Right lung (tissue), 10 donors: ENCODE results near the gene STRAP. TPM values are rescaled to one million over a fixed set of nuclear protein-coding genes. Genes with fewer than 3 reads are reported as not detected.
A peak's percentile ranks its signal among the peaks of the same experiment; 100 is the strongest.

Source experiments
- DNase-seq, 2 donors: peaks; one replicate each; pipeline ENCODE4 v3.0.0-alpha.2; 2013
- long read RNA-seq, 8 donors: transcript quantifications; one replicate each; lab custom pipeline, GENCODE V29; 2026
- polyA plus RNA-seq, 5 donors: library from polyadenylated mRNA; unstranded; fragments of 120-200 nt; gene quantifications; one replicate each; pipeline versions ENCODE4 v1.2.1 to v1.2.3, GENCODE V29; 2013; ENCODE audit warnings: inconsistent platforms in 1 of 5, low replicate concordance in 1 of 5; ENCODE audit not compliant: insufficient read length in 5 of 5, insufficient read depth in 1 of 5

Gene STRAP, protein sequence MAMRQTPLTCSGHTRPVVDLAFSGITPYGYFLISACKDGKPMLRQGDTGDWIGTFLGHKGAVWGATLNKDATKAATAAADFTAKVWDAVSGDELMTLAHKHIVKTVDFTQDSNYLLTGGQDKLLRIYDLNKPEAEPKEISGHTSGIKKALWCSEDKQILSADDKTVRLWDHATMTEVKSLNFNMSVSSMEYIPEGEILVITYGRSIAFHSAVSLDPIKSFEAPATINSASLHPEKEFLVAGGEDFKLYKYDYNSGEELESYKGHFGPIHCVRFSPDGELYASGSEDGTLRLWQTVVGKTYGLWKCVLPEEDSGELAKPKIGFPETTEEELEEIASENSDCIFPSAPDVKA
- polyA plus RNA-seq = 100 to 1,000 TPM; 125 to 146 (median 131) TPM
- long read RNA-seq, donor 1, transcript STRAP-202 (10 exons, 1,866 nt) = major isoform, 51 of 71 reads
- long read RNA-seq, donor 1, partial matches to known transcripts = 15 of 71 reads
- long read RNA-seq, donor 1, other reads (novel, unspliced or antisense) = 0 of 71 reads
- long read RNA-seq, donor 2, transcript STRAP-202 (10 exons, 1,866 nt) = major isoform, 29 of 33 reads
- long read RNA-seq, donor 2, partial matches to known transcripts = 0 of 33 reads
- long read RNA-seq, donor 2, other reads (novel, unspliced or antisense) = 0 of 33 reads
- long read RNA-seq, donor 3, transcript STRAP-202 (10 exons, 1,866 nt) = major isoform, 41 of 71 reads
- long read RNA-seq, donor 3, partial matches to known transcripts = 26 of 71 reads
- long read RNA-seq, donor 3, other reads (novel, unspliced or antisense) = 0 of 71 reads
- long read RNA-seq, donor 4, transcript STRAP-202 (10 exons, 1,866 nt) = major isoform, 37 of 56 reads
- long read RNA-seq, donor 4, transcript STRAP-206 (9 exons, 1,698 nt) = minor isoform, 5 of 56 reads
- long read RNA-seq, donor 4, partial matches to known transcripts = 12 of 56 reads
- long read RNA-seq, donor 4, other reads (novel, unspliced or antisense) = 0 of 56 reads
- long read RNA-seq, donor 5, transcript STRAP-202 (10 exons, 1,866 nt) = major isoform, 44 of 69 reads
- long read RNA-seq, donor 5, partial matches to known transcripts = 21 of 69 reads
- long read RNA-seq, donor 5, other reads (novel, unspliced or antisense) = 0 of 69 reads
- long read RNA-seq, donor 6, transcript STRAP-206 (9 exons, 1,698 nt) = minor isoform, 6 of 72 reads
- long read RNA-seq, donor 6, transcript STRAP-202 (10 exons, 1,866 nt) = major isoform, 52 of 72 reads
- long read RNA-seq, donor 6, partial matches to known transcripts = 13 of 72 reads
- long read RNA-seq, donor 6, other reads (novel, unspliced or antisense) = 0 of 72 reads
- long read RNA-seq, donor 7, transcript STRAP-202 (10 exons, 1,866 nt) = major isoform, 34 of 36 reads
- long read RNA-seq, donor 7, partial matches to known transcripts = 0 of 36 reads
- long read RNA-seq, donor 7, other reads (novel, unspliced or antisense) = 0 of 36 reads
- long read RNA-seq, donor 8, transcript STRAP-202 (10 exons, 1,866 nt) = major isoform, 20 of 34 reads
- long read RNA-seq, donor 8, partial matches to known transcripts = 14 of 34 reads
- long read RNA-seq, donor 8, other reads (novel, unspliced or antisense) = 0 of 34 reads

DNA sequence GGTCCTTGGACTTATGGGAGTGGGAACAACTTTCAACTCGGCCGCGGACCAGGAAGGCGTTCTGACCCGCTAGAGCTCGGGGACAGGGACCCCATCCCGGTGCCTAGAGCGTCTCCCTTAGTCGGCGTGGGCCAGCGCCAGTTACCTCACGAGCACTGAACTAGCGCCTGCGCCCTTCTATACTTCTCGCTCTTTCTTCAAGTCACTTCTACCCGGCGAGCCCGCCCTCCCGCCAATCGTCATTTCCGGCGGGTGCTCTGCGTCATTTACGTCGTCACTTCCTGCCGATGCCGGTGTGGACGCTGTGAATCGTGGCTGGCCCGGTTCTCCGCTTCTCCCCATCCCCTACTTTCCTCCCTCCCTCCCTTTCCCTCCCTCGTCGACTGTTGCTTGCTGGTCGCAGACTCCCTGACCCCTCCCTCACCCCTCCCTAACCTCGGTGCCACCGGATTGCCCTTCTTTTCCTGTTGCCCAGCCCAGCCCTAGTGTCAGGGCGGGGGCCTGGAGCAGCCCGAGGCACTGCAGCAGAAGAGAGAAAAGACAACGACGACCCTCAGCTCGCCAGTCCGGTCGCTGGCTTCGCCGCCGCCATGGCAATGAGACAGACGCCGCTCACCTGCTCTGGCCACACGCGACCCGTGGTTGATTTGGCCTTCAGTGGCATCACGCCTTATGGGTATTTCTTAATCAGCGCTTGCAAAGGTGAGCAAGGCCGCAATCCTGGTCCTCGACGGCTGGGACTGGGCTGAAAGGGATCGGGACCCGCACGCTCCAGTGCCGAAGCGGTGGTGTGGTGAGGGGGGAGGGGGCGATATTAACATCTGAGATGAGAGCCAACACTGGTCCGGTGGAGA lies at the start of gene STRAP:
Gene STRAP, plus strand, starts transcription at position 270 of the 854 bp plus-strand sequence. Its CDS starts 321 bp downstream, at position 591.
- DNase-seq = peak; percentile 95 to 96

DNA sequence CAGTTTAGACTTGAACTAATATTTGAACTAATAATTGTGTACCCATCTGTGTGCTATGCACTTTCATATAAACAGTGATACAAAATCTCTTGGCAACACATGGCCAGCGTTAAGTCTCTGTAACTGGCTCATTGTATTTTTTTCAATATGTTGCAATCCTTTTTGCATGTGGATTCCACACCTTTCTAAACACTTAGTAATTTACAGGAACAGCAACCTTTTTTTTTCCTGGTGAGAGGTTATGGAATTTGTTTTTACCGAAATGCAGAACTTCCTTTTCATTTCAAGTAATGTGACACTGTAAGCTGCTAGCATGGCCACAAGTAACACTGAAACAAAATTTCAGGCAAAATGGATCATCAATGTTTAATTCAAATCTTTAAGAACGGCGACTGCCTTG lies 47.6 kb upstream of the STRAP start:
- no peak for DNase-seq

DNA sequence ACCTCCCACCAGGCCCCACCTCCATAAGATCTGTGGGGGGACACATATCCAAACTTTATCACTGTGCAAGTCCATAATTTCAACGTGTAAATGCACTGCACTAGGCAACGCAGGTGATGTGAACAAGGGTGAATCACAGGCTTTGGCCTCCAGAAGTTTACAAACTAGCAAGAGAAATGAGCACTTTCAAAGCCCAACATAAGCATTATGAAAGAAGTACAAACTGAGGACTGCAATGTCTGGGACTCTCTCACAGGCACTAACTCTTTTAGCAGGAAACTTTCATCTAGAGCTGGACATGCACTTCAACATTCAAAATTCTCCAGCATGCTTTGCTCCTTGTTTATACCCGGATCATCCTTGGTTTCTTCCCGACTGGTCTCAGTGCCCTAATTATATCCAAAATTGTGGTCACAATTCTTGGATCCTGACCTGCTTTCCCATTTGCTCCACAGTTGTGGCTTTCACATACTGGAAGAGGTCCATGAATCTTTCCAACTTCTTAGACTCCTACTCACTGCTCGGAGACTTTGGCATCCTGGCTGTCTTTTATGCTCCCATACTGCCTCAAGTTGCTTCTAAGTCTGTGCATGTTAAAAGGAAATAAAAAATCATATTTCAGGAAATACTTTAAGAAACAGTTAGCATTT lies 44.9 kb upstream of the STRAP start:
- DNase-seq = no peak

DNA sequence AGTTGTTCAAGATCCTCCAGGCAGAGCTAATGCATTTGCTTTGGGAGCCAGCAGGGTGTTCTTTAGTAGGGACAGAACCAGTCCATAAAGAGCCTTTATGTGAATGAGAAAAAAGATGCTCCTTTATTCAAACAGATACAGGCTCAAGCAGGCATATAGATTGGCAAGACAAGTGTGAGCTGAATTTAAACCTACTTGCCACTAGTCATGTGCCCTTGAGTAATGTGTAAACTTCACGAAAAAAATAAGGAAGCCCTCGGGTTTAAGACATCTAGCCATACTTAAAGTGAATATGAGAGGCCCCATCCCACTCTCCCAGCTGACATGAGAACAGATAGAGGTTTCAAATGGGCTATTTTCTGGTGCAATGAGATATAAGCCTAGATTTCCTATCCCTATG lies 43.1 kb upstream of the STRAP start:
- DNase-seq = no peak

DNA sequence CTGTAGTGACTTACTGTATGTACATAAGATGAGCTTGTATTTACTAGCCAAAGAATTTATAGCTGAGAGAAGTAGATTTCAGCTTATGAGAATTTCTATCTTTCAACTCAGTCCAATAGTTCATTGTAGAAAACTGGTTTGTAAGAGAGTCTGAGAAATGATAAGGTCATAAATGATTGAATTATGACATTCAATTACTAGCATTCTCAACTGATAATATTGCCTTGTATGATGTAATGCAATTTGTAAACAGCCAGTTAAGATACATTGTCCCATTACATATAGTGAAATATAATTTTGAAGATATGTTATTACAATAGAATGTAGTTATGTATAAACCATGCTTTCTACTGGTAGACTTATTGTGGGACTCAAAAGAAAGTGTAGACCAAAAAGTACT lies 42.5 kb upstream of the STRAP start:
- no peak for DNase-seq

DNA sequence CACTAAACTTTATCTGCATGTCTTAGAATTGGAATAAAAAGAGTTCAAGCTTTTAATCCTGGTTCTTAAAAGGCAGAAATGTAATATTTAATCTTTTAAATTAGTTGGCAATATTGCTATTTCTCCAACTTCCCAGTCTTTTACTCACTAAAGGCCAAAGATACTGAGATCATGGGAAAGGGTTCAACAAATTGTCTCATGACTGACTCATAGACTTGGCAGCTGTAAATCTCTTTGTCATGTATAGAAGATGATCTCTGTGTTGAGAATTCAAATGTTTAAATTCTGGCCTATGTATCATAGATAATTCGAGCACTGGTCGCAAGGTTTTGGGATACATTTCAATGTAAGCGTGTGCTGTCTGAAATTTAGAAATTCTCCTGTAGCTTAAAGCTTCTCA lies 40.1 kb upstream of the STRAP start:
- no peak for DNase-seq

DNA sequence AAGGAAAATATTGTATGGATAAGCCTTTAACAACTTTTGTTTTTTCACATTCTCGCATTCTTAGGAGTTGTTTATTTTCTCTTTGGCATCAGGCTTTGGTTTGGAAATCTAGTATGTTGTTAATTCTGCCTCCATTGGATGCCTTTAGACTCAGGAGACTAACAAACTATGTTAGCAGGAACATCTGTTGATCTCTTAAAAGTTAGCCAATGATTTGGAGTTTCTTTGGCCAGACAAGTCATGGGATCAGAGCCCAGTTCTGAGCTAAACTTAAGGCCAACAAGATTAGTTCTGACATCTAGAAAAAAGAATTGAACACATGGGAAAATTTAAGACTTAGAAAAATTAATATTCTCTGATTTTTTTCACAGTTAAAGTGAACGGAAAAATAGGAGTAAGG lies 35.3 kb upstream of the STRAP start:
- DNase-seq = peak in 1 of 2 donors; percentile 26

DNA sequence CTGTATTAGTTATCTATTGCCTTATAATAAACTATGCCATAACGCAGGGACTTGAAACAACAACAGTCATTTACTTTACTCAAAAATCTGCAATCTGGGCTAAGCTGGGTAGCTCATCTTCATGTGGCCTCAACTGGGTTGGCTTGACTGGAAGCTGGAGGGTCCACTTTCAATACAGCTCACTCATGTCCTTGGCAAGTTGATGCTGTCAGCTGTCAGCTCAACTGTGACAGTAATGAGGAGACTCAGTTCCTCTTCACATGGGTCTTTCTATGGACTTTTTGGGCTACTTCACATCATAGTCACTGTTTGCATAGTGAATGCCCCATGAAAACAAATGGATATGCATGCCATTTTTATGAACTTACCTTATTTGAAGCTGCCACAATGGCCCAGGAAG lies 33.6 kb upstream of the STRAP start:
- DNase-seq = no peak

DNA sequence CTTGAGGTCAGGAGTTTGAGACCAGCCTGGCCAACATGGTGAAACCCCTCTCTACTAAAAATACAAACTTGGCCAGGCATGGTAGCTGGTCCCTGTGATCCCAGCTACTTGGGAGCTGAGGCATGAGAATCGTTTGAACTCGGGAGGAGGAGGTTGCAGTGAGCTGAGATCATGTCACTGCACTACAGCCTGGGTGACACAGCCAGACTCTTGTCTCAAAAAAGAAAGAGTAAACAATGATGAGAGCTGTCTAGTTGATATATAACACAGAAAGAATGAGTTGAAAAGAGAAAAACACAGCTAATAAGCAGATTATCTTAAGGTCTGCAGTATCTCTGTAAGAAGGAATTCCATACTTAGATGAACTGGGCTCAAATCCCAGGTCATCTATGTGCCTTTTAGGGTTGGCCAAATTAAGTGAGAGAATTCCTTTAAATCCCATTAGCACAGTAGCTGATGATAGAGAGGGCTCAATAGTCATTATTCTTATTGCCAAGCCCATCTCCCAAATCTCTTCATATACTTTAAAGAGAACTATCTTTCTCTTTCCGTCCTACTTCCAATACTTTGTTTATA lies 31.1 kb upstream of the STRAP start:
- DNase-seq = peak; percentile 25 to 32

DNA sequence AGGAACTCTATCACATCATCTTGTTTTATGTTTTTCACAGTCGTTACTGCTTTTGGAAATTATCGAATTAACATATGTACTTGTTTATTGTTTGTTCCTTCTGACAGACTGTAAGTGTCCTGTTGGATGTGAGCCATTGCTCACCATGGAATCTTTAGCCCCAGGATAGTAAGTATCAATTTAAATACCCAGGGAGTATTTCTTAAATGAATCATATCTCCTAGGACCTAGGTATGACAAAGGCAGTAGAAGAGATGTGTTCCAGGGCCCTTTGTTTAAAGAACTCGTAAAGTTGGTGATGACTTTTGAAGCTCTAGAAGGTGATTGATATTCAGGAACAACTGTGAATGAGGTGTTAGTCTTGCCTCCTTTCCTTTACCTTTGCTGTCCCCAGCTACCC lies 30.3 kb upstream of the STRAP start:
- no peak for DNase-seq

DNA sequence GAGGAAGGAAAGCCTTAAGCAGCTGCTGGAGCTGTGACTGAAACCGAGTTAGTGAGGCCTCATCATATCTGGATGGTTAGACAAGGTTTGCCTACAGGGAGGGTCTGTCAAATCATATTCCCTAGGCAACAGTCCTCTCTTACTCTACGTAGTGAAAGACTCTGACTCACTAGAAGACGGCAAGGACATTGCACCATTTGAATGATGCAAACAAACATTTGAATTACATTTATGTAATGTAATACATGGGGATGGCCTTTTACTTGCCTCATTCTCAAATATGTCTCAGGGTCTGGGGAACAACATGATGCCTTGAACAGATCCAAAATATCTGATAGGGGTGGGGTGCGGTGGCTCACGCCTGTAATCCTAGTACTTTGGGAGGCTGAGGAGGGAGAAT lies 29.8 kb upstream of the STRAP start:
- DNase-seq = no peak

DNA sequence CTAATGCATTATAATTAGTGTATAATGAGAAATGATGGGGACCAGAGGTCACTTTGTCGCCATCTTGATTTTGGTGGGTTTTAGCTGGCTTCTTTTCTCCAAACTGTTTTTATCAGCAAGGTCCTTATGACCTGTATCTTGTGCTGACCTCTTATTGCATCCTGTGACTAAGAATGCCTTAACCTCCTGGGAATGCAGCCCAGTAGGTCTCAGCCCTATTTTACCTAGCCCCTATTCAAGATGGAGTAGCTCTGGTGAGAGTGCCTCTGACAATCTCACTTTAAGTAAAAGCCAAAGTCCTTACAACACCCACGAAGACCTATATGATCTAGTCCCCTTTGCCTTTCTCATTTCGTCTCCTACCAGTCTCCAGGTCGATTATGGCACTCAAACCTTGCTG lies 28.3 kb upstream of the STRAP start:
- DNase-seq = no peak

DNA sequence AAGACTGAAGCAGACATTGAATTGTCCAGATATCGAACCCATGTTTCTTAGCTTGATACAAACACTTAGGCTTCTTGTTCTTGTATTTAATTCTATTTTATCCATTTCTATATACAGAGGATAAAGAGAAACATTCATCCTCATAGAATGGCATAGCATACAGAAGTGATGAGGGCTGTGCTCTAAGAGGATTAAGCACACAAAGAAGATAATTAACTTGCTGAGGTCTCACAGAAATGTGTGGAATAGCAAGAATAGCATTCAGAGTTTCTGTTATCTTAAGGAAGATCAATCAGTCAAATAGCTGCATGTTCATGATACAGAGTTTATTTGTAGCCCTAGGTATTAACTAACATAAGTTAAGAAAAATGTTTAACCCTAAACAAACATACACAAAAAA lies 27.3 kb upstream of the STRAP start:
- DNase-seq = no peak

DNA sequence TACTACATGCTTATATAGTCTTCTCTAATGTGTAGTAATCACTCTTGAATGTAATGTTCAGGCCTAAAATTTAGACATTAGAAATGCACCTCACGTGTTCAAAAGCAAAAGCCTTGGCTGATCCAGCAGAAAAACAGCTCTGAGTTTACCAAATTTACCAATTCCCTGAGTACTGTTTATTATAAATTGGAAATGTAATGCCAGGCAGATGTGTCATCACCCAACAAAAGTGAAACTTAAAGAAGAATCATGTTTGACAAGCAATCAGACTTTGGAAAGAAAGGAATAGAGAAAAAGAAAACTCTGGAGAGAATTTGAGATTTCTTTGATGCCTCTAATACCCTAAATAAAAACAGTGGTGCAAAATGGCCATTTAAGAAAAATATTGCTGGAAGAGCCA lies 26.5 kb upstream of the STRAP start:
- DNase-seq = no peak

DNA sequence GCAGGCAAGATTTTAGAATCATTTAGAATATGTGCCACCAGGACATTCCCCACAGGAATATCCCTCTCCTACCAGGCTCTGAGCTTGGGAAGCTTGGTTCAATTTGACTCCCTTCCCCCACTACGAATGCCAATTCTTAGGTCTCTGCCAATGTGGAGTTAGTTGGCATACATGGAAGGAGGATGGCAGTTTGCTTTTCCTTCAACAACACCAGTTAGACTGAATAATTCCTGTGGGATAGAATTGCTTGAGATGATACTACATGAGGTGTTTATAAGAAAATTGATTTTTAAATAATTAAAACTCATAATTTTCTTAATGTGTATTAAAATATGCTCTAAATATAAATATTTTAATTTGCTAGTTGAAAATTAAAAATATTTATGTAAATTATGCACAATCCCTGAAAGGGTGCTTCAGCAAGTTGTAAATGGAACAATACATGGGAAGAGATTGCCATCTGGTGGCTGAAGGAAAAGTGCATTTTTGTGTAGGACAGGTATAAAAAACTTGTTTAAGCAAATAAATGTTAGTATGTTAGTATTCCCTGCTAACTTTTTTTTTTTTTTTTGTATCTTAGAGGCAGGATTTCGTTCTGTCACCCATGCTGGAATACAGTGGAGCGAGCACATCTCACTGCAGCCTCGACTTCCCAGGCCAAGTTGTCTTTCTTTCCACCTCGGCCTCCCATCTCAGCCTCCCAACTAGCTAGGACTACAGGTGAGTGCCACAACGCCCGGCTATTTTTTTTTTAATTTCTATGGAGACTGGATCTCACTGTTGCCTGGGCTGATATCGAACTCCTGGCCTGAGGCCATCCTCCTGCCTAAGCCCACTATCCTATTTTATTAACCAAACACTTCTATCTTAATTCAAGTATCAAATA lies 25.8 kb upstream of the STRAP start:
- DNase-seq = peak in 1 of 2 donors; percentile 46

DNA sequence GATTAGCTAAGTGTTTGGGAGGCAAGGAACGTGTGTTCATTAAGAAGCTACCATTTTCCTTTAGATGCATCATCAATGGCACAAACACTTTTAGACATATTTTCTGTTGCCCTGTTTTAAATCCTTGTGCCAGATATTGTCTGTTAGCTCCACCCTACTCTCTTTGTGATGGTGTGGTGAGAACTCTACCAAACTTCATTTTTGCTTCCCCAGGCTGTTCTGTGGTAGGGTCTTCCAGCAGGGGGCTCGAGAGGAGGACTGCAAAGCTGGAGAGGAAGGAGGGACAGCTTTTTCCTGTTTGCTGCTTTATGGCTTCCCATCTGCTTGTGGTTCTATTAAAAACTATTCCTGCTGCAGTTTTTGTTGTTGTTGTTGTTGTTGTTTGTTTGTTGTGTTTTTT lies 23.8 kb upstream of the STRAP start:
- no peak for DNase-seq

DNA sequence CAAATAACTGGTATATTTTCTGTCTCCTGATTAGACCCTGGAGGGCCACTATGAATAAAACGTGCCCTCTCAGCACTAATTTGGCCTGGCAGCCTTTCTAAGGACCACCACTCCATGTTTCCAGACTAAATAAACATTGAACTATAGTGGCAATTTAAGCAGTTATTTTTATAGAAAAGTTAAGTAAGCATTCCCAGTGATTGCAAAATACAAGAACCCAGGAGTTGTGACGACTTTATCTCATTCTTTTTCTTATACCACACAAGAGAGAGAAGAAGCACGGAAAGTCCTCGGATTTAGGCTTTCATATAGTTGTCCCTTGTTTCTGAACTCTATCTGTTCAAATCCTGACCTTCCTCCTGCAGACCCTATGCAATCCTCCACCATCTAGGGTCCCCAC lies 23.1 kb upstream of the STRAP start:
- DNase-seq = peak in 1 of 2 donors; percentile 36

DNA sequence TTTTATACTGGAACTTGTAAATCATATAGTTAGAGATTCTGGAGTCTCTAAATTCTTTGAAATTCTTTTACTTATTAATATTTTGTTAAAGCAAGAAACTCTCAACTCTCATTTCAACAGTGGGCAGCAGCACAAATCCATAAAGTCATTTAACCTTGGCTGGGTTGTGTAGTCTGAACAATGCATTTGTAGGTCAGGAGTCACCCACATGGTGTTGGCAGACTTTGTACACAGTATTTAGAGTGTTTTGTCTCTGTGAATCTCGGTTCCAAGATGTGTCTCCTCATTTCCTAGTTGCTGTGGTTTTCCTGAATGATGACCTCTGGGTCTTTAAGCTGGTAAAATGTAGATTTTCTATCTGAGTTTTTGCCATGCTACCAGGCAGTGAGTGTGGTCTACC lies 20.8 kb upstream of the STRAP start:
- no peak for DNase-seq
